ENCODE data around the gene VAV2.

The VAV2 gene

DNA sequence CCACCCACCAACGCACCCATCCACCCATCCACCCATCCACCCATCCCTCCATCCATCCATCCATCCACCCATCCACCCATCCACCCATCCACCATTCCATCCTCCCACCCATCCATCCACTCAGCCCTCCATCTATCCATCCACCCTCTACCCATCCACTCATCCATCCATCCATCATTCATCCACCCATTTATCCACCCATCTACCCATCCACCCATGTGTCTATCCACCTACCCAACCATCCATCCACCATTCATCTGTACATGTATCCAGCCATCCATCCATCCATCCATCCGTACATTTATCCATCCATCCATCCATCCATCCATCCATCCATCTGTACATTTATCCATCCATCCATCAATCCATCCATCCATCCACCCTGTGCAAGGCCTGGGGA is 11.1 kb upstream of the VAV2 start:
- TF ChIP-seq CTCF (conservative IDR thresholded peaks at IDR 0.05; ENCODE audit: control insufficient read depth, insufficient read depth, low read depth, low read length): no peak

DNA sequence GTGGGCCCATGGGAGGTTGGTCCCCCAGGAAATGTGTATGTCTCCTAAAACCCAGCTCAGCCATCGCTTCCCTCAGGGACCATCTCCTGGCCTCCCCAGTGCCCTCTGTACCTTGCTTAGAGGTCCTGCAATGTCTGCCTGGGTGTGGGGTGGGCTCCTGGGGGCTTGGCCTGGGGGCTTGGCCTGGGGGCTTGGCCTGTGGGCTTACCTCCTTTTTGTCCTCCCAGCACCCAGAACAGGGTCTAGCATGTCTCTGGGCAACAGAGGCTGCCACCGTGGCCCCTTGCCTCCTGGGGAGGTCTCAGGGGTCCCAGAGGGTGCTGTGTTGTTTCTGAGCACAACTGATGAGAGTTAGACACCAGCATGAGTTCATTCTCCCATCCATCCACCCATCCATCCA is 10.7 kb upstream of the VAV2 start:
- no peak overlapping the region for H3K4me3 ChIP-seq (ENCODE audit: control insufficient read depth, low read depth, low read length)
- TF ChIP-seq CTCF (conservative IDR thresholded peaks at IDR 0.05; ENCODE audit: control insufficient read depth, insufficient read depth, low read depth, low read length): no peak
- DNase-seq (ENCODE audit: low read depth): no peak

More for the DNA sequence above, 11.1 kb upstream of the VAV2 start:
- DNase-seq (ENCODE audit: low read depth): no peak
- H3K4me3 ChIP-seq (ENCODE audit: control insufficient read depth, low read depth, low read length): no peak overlapping the region

GRCh38 chr9:133999851-134000265 is 7.7 kb upstream of the VAV2 start:
- TF ChIP-seq CTCF (conservative IDR thresholded peaks at IDR 0.05; ENCODE audit: control insufficient read depth, insufficient read depth, low read depth, low read length): no peak
- no peak for DNase-seq (ENCODE audit: low read depth)
- no peak overlapping the region for H3K4me3 ChIP-seq (ENCODE audit: control insufficient read depth, low read depth, low read length)

DNA sequence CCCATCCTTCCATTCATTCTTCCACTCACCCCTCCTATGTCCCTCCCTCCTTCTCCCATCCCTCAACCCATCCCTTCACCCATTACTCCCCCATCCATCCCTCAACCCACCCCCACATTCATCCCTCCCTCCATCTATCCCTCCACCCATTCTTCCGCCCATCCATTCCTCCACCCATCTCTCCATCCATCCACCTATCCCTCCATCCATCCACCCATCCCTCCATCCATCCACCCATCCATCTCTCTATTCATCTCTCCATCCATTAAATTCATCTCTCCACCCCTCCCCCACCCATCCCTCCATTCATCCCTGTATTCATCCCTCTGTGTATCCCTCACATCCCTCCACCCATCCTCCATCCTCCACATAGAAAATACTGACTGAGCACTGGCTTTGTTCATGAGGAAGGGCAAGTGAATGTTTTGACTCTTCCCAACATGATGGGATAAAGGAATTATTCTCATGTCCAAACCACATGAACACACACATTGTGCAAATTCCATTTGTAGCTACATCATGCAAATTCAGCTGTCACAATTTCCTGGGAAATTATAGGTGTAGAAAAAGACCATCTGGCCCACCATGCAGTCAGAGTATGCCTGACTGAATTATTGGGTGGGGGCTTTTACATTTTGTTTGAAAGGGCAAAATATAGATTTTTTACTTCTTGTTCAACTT is 6.9 kb upstream of the VAV2 start:
- H3K4me3 ChIP-seq (ENCODE audit: control insufficient read depth, low read depth, low read length): no peak overlapping the region
- no peak for TF ChIP-seq CTCF (conservative IDR thresholded peaks at IDR 0.05; ENCODE audit: control insufficient read depth, insufficient read depth, low read depth, low read length)
- DNase-seq (ENCODE audit: low read depth): no peak

DNA sequence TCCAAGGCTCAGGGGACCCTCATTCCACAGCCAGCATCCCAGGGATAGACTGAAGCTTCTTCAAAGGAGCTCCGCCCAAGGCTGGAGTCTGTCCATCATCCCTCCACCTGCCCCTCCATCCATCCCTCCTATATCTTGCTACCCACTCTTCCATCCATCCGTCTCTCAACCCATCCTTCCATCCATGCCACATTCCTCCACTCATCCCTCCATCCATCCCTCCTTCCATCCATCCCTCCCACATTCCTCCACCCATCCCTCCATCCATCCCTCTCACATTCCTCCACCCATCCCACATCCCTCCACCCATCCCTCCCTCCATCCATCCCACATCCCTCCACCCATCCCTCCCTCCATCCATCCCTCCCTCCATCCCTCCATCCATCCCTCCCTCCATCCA is 5.5 kb upstream of the VAV2 start:
- H3K4me3 ChIP-seq (ENCODE audit: control insufficient read depth, low read depth, low read length): no peak overlapping the region
- TF ChIP-seq CTCF (conservative IDR thresholded peaks at IDR 0.05; ENCODE audit: control insufficient read depth, insufficient read depth, low read depth, low read length): no peak
- DNase-seq (ENCODE audit: low read depth): no peak

DNA sequence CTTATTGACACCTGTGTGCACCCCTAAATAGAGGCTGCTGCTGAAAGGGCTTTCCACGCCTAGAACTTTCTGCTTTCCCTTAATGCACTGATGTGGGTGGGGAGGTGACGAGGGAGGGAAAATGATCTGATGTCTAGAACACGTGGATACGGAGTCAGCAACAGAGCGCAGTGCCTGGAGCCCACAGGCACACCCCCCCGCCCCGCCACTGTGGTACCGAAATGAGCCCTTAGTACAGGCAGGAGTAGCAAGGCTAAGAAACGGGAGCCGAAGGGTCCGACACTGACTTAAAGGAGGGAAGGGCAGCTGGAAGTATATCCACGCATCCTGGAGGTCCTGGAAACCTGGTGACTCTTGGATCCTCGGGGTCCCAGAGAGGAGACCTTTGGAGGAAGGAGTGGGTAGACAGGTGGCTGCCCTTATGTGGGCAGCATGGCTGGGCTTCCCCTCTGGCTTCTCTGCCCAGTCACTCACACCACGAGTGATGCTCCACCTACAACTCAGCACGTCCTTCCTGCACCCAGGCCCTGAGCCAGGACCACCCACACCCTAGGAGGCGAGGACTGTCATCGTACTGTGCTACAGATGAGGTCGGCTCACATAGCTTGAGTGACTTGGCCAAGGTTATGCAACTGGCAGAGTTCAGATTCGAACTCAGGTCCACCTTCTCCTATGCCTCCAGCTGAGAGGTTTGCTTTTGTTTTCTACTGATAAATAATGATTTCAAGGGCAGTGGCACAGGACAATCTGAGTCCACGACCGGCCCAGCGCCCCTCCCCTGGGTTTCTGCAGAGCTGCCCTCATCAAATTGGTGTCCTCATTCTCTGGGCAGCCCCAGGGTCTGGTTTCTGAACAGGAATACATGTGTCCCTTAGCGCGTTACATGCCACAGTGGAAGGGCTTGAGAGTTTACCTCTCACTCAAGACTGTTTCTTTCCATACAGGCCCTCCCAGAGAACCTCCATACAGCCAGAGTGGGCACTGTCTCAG is 4.7 kb upstream of the VAV2 start:
- DNase-seq (ENCODE audit: low read depth): peak; percentile 33
- no peak for TF ChIP-seq CTCF (conservative IDR thresholded peaks at IDR 0.05; ENCODE audit: control insufficient read depth, insufficient read depth, low read depth, low read length)
- no peak overlapping the region for H3K4me3 ChIP-seq (ENCODE audit: control insufficient read depth, low read depth, low read length)

Measured in fibroblast of mammary gland (primary cell).